ENCODE measurements around the gene ZNF665.
"Not testable (repeated sequence)": the region's sequence is repeated elsewhere in the genome, so short reads cannot be mapped to it uniquely, and the experiment has no call there.

Gene ZNF665

GRCh38 chr19:53192771-53193534 is at the start of gene ZNF665:
Gene ZNF665 (minus strand): TSS chr19:53193358. CDS start chr19:53182898, 10,460 bp downstream.
- peak; percentile 53 to 87 for DNase-seq

- DNase-seq, result no peak
Measured at GRCh38 chr19:53237114-53237777, 44.1 kb upstream of the ZNF665 start.

GRCh38 chr19:53224606-53225005 is 31.4 kb upstream of the ZNF665 start:
- no peak for DNase-seq

GRCh38 chr19:53222716-53223115 is 29.6 kb upstream of the ZNF665 start:
- DNase-seq, result not testable (repeated sequence)

- no peak for DNase-seq
Measured at GRCh38 chr19:53212703-53213320, 19.7 kb upstream of the ZNF665 start.

GRCh38 chr19:53211554-53211953 is 18.4 kb upstream of the ZNF665 start:
- not testable (repeated sequence) for DNase-seq

- DNase-seq, result peak; percentile 93 to 94
Measured at GRCh38 chr19:53196777-53197396, 3.7 kb upstream of the ZNF665 start.

- DNase-seq, result peak; percentile 7 to 85
Measured at GRCh38 chr19:53195265-53195903, 2.2 kb upstream of the ZNF665 start.

GRCh38 chr19:53193535-53194222 is 521 bp upstream of the ZNF665 start:
- DNase-seq, result no peak

- DNase-seq, result no peak
Measured at GRCh38 chr19:53190253-53190652, 2.9 kb downstream of the ZNF665 start.

GRCh38 chr19:53189691-53190198 is 3.4 kb downstream of the ZNF665 start:
- DNase-seq, result not testable (repeated sequence)

- DNase-seq, result not testable (repeated sequence)
Measured at GRCh38 chr19:53185155-53185882, 7.8 kb downstream of the ZNF665 start.

- DNase-seq, result no peak
Measured at GRCh38 chr19:53183146-53183764, 9.9 kb downstream of the ZNF665 start.

GRCh38 chr19:53182202-53182601 is 11.0 kb downstream of the ZNF665 start:
- DNase-seq, result no peak

- DNase-seq, result no peak
Measured at GRCh38 chr19:53177986-53178385, 15.2 kb downstream of the ZNF665 start.

GRCh38 chr19:53172889-53173288 is 20.3 kb downstream of the ZNF665 start:
- DNase-seq, result no peak

GRCh38 chr19:53165691-53166091 is 27.5 kb downstream of the ZNF665 start:
- no peak for DNase-seq

- DNase-seq, result no peak
Measured at GRCh38 chr19:53161123-53161522, 32.0 kb downstream of the ZNF665 start.

- no peak for DNase-seq
Measured at GRCh38 chr19:53160350-53160749, 32.8 kb downstream of the ZNF665 start.

GRCh38 chr19:53158119-53158656 is 35.0 kb downstream of the ZNF665 start:
- DNase-seq, result peak in 1 of 2 donors; percentile 2
